Stimulated activated CD8-positive, alpha-beta memory T cell treated with anti-CD3 and anti-CD28 coated beads, Interleukin-12 subunit alpha, Interleukin-12 subunit beta, amount 100 ng/mL, for 4 hours (primary cell): Measurements from ENCODE around the gene LARGE1.

Experiments
- DNase-seq: peaks from one replicate; pipeline ENCODE4 v3.0.0-alpha.2; 2020; ENCODE audit warnings: low read depth

The LARGE1 gene

GRCh38 chr22:33657670-33658069, 262.6 kb downstream of the LARGE1 start:
- DNase-seq: no peak

- no peak for DNase-seq
These were observed 263.3 kb downstream of the LARGE1 start for GRCh38 chr22:33656808-33657628.

- no peak for DNase-seq
These were observed 265.9 kb downstream of the LARGE1 start for GRCh38 chr22:33654173-33654895.

- no peak for DNase-seq
These were observed 266.7 kb downstream of the LARGE1 start for GRCh38 chr22:33653532-33654063.

GRCh38 chr22:33652615-33653014, 267.7 kb downstream of the LARGE1 start:
- no peak for DNase-seq

- no peak for DNase-seq
These were observed 270.0 kb downstream of the LARGE1 start for GRCh38 chr22:33650244-33650643.

- no peak for DNase-seq
These were observed 271.8 kb downstream of the LARGE1 start for GRCh38 chr22:33648478-33648877.

GRCh38 chr22:33640900-33641299, 279.4 kb downstream of the LARGE1 start:
- DNase-seq: no peak

- DNase-seq: no peak
These were observed 280.6 kb downstream of the LARGE1 start for GRCh38 chr22:33639588-33640254.

GRCh38 chr22:33635766-33636165, 284.5 kb downstream of the LARGE1 start:
- DNase-seq: no peak

GRCh38 chr22:33631777-33632176, 288.5 kb downstream of the LARGE1 start:
- DNase-seq: no peak

GRCh38 chr22:33625959-33626358, 294.3 kb downstream of the LARGE1 start:
- DNase-seq: no peak

GRCh38 chr22:33620085-33620484, 300.2 kb downstream of the LARGE1 start:
- DNase-seq: no peak

GRCh38 chr22:33606504-33606903, 313.8 kb downstream of the LARGE1 start:
- no peak for DNase-seq

GRCh38 chr22:33605666-33606065, 314.6 kb downstream of the LARGE1 start:
- DNase-seq: no peak

GRCh38 chr22:33605221-33605620, 315.1 kb downstream of the LARGE1 start:
- no peak for DNase-seq

GRCh38 chr22:33601062-33601461, 319.2 kb downstream of the LARGE1 start:
- no peak for DNase-seq

GRCh38 chr22:33600595-33600994, 319.7 kb downstream of the LARGE1 start:
- DNase-seq: no peak

- no peak for DNase-seq
These were observed 320.2 kb downstream of the LARGE1 start for GRCh38 chr22:33600113-33600512.

- DNase-seq: no peak
These were observed 320.7 kb downstream of the LARGE1 start for GRCh38 chr22:33599596-33599995.

GRCh38 chr22:33598821-33599220, 321.5 kb downstream of the LARGE1 start:
- no peak for DNase-seq

- DNase-seq: no peak
These were observed 322.8 kb downstream of the LARGE1 start for GRCh38 chr22:33597274-33597985.
